ENCODE measurements around the gene NIPA2. TPM values are rescaled to one million over a fixed set of nuclear protein-coding genes. Genes with fewer than 3 reads are reported as not detected.

The NIPA2 gene
- total and polyA plus RNA-seq, 2 of the 8 experiments (the other 6 are each of a cell fraction or from before 2014, with no cell fraction given) = 38.5 to 81.7 TPM

- no peak overlapping the region for H3K4ac ChIP-seq (replicated peaks; ENCODE audit: insufficient read length, low read depth, low read length)
- H3K4me1 ChIP-seq (replicated peaks in 1 of 4; ENCODE audit: control insufficient read depth in 3 of 4, insufficient read depth in 4 of 4, low read length in 3 of 4) = no peaks in the 10 kb centered on the region
- FAIRE-seq (no peak), DNase-seq (ENCODE audit: low read depth in 1 of 2, low spot score in 2 of 2) (no peak)
- H3K56ac ChIP-seq (replicated peaks; ENCODE audit: insufficient read length, low read depth, low read length) = no peak overlapping the region
- no peak overlapping the region for H2BK20ac ChIP-seq (ENCODE audit: low read length)
- peaks cover 2% of the 10 kb centered on the region; the same call in 1 of the 2 replicates for H3K79me1 ChIP-seq (ENCODE audit: low read depth, low read length)
- H3K79me2 ChIP-seq (ENCODE audit: control insufficient read depth in 1 of 2, insufficient read depth in 2 of 2, low read length in 2 of 2) = peaks cover 6 to 50% of the 10 kb centered on the region in 2 experiments; a peak in 3 of 4 replicates
- H4K8ac ChIP-seq (ENCODE audit: extremely low read depth, insufficient read depth, low read length) = no peak overlapping the region
- no peak overlapping the region for H2BK12ac ChIP-seq (ENCODE audit: low read depth, low read length)
- CTCF ChIA-PET (ENCODE audit: partially characterized antibody) = no interaction called here
- 96% methylated on average over 4 of the region's 4 CpGs; no CpG with 5 or more reads in 1 of the 2 experiments for WGBS, 2 experiments (ENCODE audit: extremely low coverage in 1 of 2, insufficient coverage in 1 of 2, insufficient read length in 1 of 2, insufficient replicate concordance in 2 of 2, low coverage in 1 of 2, low lambda C conversion rate in 2 of 2, missing lambda C conversion rate in 1 of 2)
- H4K5ac ChIP-seq (ENCODE audit: insufficient read length, low read depth, low read length) = no peak overlapping the region
- H3K27ac ChIP-seq (ENCODE audit: low read depth, low read length) = no peak overlapping the region
- H3K27me3 ChIP-seq (replicated peaks in 1 of 4; ENCODE audit: control insufficient read depth in 3 of 4, extremely low read depth in 1 of 4, insufficient read depth in 3 of 4, low read length in 3 of 4) = no peaks in the 10 kb centered on the region
- H3K9me3 ChIP-seq (ENCODE audit: insufficient read depth in 2 of 2, low read depth in 1 of 2, low read length in 1 of 2) = no peaks in the 10 kb centered on the region
- no peak overlapping the region for H4K91ac ChIP-seq (replicated peaks; ENCODE audit: insufficient read length, low read length)
- no peak overlapping the region for H3K18ac ChIP-seq (ENCODE audit: extremely low read depth, low read length)
- H2BK5ac ChIP-seq (ENCODE audit: low read depth, low read length) = no peak overlapping the region
- no peak overlapping the region for H3K9ac ChIP-seq (replicated peaks in 1 of 4; ENCODE audit: extremely low read depth in 1 of 4, low read depth in 3 of 4, low read length in 3 of 4)
- H3K36me3 ChIP-seq (ENCODE audit: control insufficient read depth in 2 of 4, insufficient read depth in 4 of 4, low read length in 3 of 4) = peaks cover 8 to 42% (median 22%) of the 10 kb centered on the region in 4 experiments; a peak in 6 of 8 replicates
- no peak overlapping the region for H2BK120ac ChIP-seq (replicated peaks; ENCODE audit: low read depth, low read length)
- no peak overlapping the region for H3K4me2 ChIP-seq (ENCODE audit: insufficient read depth in 1 of 2, low read depth in 2 of 2, low read length in 2 of 2)
- H2AFZ ChIP-seq (ENCODE audit: low read length) = no peak overlapping the region
- no peak overlapping the region for H2BK15ac ChIP-seq (ENCODE audit: low read length)
- no peak overlapping the region for H3K23ac ChIP-seq (ENCODE audit: insufficient read length)
- H4K20me1 ChIP-seq (replicated peaks in 1 of 2; ENCODE audit: control insufficient read depth in 1 of 2, insufficient read depth in 2 of 2, low read length in 2 of 2) = peaks cover 0 to 8% of the 10 kb centered on the region in 2 experiments
- H3K4me3 ChIP-seq (ENCODE audit: extremely low read depth in 1 of 4, insufficient read depth in 2 of 4, low read depth in 3 of 4, low read length in 4 of 4) = no peak overlapping the region
- peaks cover 3% of the 10 kb centered on the region; the same call in 1 of the 2 replicates for H3K23me2 ChIP-seq (ENCODE audit: low read depth, low read length)
- H2AK5ac ChIP-seq (ENCODE audit: low read depth, low read length) = no peak overlapping the region
- POLR2A ChIA-PET (ENCODE audit: partially characterized antibody) = no interaction called here
- H3K14ac ChIP-seq (ENCODE audit: insufficient read length) = no peak overlapping the region
- TF ChIP-seq BRCA1 (IDR thresholded peaks at IDR 0.05; ENCODE audit: low read depth, low read length) = no peak
- TF ChIP-seq TAF1 (IDR thresholded peaks at IDR 0.05; ENCODE audit: low read depth, low read length) = no peak
- TF ChIP-seq, protein P1, sequence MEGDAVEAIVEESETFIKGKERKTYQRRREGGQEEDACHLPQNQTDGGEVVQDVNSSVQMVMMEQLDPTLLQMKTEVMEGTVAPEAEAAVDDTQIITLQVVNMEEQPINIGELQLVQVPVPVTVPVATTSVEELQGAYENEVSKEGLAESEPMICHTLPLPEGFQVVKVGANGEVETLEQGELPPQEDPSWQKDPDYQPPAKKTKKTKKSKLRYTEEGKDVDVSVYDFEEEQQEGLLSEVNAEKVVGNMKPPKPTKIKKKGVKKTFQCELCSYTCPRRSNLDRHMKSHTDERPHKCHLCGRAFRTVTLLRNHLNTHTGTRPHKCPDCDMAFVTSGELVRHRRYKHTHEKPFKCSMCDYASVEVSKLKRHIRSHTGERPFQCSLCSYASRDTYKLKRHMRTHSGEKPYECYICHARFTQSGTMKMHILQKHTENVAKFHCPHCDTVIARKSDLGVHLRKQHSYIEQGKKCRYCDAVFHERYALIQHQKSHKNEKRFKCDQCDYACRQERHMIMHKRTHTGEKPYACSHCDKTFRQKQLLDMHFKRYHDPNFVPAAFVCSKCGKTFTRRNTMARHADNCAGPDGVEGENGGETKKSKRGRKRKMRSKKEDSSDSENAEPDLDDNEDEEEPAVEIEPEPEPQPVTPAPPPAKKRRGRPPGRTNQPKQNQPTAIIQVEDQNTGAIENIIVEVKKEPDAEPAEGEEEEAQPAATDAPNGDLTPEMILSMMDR (IDR thresholded peaks at IDR 0.05; ENCODE audit: control extremely low read depth in 1 of 3, insufficient read depth in 1 of 3, low read depth in 1 of 3, low read length in 3 of 3) = no peak
- no peak for TF ChIP-seq CBX5 (IDR thresholded peaks at IDR 0.05; ENCODE audit: low read depth, low read length)
- TF ChIP-seq TEAD4 (IDR thresholded peaks at IDR 0.05; ENCODE audit: low read depth, low read length) = no peak
- TF ChIP-seq PHF8 (conservative IDR thresholded peaks at IDR 0.05; ENCODE audit: low read depth, low read length) = no peak
- no peak for TF ChIP-seq SIX5 (IDR thresholded peaks at IDR 0.05; ENCODE audit: low read depth, low read length)
- TF ChIP-seq RNF2 (IDR thresholded peaks at IDR 0.05; ENCODE audit: borderline replicate concordance, low read depth, low read length, missing control alignments, poor library complexity, severe bottlenecking) = no peak
- TF ChIP-seq TBP (IDR thresholded peaks at IDR 0.05; ENCODE audit: low read depth, low read length) = no peak
- TF ChIP-seq POLR2AphosphoS5 (IDR thresholded peaks at IDR 0.05; ENCODE audit: low read depth, low read length) = no peak
- no peak for TF ChIP-seq TAF7 (optimal IDR thresholded peaks at IDR 0.05; ENCODE audit: borderline replicate concordance, low read depth, low read length)
- TF ChIP-seq EZH2 (IDR thresholded peaks at IDR 0.05; ENCODE audit: low read depth, low read length, severe bottlenecking) = no peak
Measured at GRCh38 chr15:22851513-22851912, 13.0 kb downstream of the NIPA2 start.

Measured in H1 (cell line).